ENCODE results near the gene VPS26B.

VPS26B gene

DNA sequence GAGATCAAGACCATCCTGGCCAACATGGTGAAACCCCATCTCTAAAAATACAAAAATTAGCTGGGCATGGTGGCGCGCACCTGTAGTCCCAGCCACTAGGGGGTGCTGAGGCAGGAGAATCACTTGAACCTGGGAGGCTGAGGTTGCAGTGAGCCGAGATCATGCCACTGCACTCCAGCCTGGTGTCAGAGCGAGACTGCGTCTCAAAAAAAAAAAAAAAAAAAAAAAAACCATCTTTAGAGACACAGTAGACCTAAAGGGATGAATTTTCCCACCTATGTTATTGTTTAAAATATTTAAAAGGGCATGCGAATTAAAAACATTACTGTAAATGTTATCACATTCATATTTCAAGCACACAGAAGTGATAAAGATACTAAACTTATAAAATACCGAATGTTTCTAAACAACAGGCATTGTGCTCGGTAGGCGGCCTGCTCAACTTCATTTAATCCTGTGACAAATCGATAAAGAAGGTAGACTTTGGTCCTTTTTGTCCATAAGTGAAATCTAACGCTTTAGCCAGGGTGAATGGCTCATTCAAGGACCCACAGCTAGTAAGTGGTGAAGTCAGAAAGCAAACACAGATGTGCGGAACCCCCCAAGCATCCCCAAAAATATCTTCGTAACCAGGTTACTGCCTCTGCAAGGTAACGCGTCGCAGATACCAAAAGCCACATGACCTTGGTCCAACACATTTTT, 16.8 kb upstream of the VPS26B start:
- DNase-seq (peak; percentile 70), ATAC-seq (ENCODE audit: insufficient read depth, low read depth) (peak; percentile 63; the same call in 1 of the 3 replicates)

GRCh38 chr11:134215836-134216235, 8.6 kb upstream of the VPS26B start:
- ATAC-seq (ENCODE audit: insufficient read depth, low read depth) (no peak), DNase-seq (no peak)
- TF ChIP-seq EZH2 (IDR thresholded peaks at IDR 0.05; ENCODE audit: borderline replicate concordance, low read depth, low read length, severe bottlenecking) = no peak
- TF ChIP-seq, protein P1, sequence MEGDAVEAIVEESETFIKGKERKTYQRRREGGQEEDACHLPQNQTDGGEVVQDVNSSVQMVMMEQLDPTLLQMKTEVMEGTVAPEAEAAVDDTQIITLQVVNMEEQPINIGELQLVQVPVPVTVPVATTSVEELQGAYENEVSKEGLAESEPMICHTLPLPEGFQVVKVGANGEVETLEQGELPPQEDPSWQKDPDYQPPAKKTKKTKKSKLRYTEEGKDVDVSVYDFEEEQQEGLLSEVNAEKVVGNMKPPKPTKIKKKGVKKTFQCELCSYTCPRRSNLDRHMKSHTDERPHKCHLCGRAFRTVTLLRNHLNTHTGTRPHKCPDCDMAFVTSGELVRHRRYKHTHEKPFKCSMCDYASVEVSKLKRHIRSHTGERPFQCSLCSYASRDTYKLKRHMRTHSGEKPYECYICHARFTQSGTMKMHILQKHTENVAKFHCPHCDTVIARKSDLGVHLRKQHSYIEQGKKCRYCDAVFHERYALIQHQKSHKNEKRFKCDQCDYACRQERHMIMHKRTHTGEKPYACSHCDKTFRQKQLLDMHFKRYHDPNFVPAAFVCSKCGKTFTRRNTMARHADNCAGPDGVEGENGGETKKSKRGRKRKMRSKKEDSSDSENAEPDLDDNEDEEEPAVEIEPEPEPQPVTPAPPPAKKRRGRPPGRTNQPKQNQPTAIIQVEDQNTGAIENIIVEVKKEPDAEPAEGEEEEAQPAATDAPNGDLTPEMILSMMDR (IDR thresholded peaks at IDR 0.05; ENCODE audit: borderline replicate concordance, extremely low read depth, low read length, poor library complexity, severe bottlenecking) = no peak
- Histone ChIP-seq H3K27ac (ENCODE audit: low read length) (no peak overlapping the region; the same call in 1 of the 2 replicates), H2AFZ (ENCODE audit: low read depth, low read length) (no peak overlapping the region), H3K4me1 (ENCODE audit: insufficient read depth, low read length) (peaks cover 41% of the 10 kb centered on the region), H3K79me2 (ENCODE audit: insufficient read depth, low read length) (peaks cover 100% of the 10 kb centered on the region), H3K4me3 (ENCODE audit: low read depth in 1 of 2, low read length in 2 of 2) (no peak overlapping the region), H4K20me1 (ENCODE audit: insufficient read depth, low read length) (peaks cover 75% of the 10 kb centered on the region), H3K27me3 (ENCODE audit: insufficient read depth, low read length, poor library complexity) (no peaks in the 10 kb centered on the region), H3K36me3 (ENCODE audit: insufficient read depth, low read length) (peaks cover 98% of the 10 kb centered on the region), H3K9ac (ENCODE audit: low read depth, low read length) (no peak overlapping the region), H3K9me3 (ENCODE audit: insufficient read depth, low read length, severe bottlenecking) (no peaks in the 10 kb centered on the region), H3K4me2 (ENCODE audit: insufficient read depth, low read length) (peak overlapping the region; percentile 23; the same call in 1 of the 2 replicates)

More for the DNA sequence above, 16.8 kb upstream of the VPS26B start:
- peaks cover 33% of the 10 kb centered on the region for H4K20me1 ChIP-seq (ENCODE audit: insufficient read depth, low read length)
- no peaks in the 10 kb centered on the region for H3K4me1 ChIP-seq (ENCODE audit: insufficient read depth, low read length)
- peaks cover 55% of the 10 kb centered on the region for H3K79me2 ChIP-seq (ENCODE audit: insufficient read depth, low read length)
- no peak overlapping the region for H3K27ac ChIP-seq (ENCODE audit: low read length)
- H3K4me3 ChIP-seq (ENCODE audit: low read depth in 1 of 2, low read length in 2 of 2) = no peak overlapping the region
- H2AFZ ChIP-seq (ENCODE audit: low read depth, low read length) = no peak overlapping the region
- H3K9ac ChIP-seq (ENCODE audit: low read depth, low read length) = no peak overlapping the region
- no peak for TF ChIP-seq EZH2 (IDR thresholded peaks at IDR 0.05; ENCODE audit: borderline replicate concordance, low read depth, low read length, severe bottlenecking)
- TF ChIP-seq, protein P1 (IDR thresholded peaks at IDR 0.05; ENCODE audit: borderline replicate concordance, extremely low read depth, low read length, poor library complexity, severe bottlenecking) = peak; percentile 61
- no peak overlapping the region for H3K4me2 ChIP-seq (ENCODE audit: insufficient read depth, low read length)
- H3K27me3 ChIP-seq (ENCODE audit: insufficient read depth, low read length, poor library complexity) = no peaks in the 10 kb centered on the region
- peaks cover 100% of the 10 kb centered on the region for H3K36me3 ChIP-seq (ENCODE audit: insufficient read depth, low read length)
- no peaks in the 10 kb centered on the region for H3K9me3 ChIP-seq (ENCODE audit: insufficient read depth, low read length, severe bottlenecking)

DNA sequence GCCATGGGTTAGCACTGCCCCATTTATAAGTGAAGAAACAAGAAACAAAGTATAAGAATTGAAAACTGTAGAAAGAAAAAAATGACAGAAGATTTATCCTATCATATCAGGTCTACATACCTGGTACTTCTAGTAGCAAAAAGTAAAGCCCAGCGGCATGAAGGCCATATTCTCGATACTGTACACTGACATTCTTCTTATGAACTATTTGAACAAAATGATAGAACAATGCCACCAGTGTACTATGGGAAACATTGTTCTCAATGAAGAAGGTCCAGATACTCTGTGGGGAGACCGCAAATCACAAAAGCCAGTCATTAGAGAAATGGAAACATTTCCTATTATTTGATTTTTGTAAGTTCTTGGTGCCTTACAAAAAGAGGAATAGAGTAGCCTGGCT, 7.7 kb upstream of the VPS26B start:
- Histone ChIP-seq H3K9ac (ENCODE audit: low read depth, low read length) (no peak overlapping the region), H3K27ac (ENCODE audit: low read length) (no peak overlapping the region), H3K4me3 (ENCODE audit: low read depth in 1 of 2, low read length in 2 of 2) (no peak overlapping the region), H3K36me3 (ENCODE audit: insufficient read depth, low read length) (peaks cover 94% of the 10 kb centered on the region), H3K27me3 (ENCODE audit: insufficient read depth, low read length, poor library complexity) (no peaks in the 10 kb centered on the region), H3K4me2 (ENCODE audit: insufficient read depth, low read length) (peak overlapping the region; percentile 23; the same call in 1 of the 2 replicates), H4K20me1 (ENCODE audit: insufficient read depth, low read length) (peaks cover 73% of the 10 kb centered on the region), H3K9me3 (ENCODE audit: insufficient read depth, low read length, severe bottlenecking) (no peaks in the 10 kb centered on the region), H3K4me1 (ENCODE audit: insufficient read depth, low read length) (peaks cover 51% of the 10 kb centered on the region), H3K79me2 (ENCODE audit: insufficient read depth, low read length) (peaks cover 100% of the 10 kb centered on the region), H2AFZ (ENCODE audit: low read depth, low read length) (no peak overlapping the region)
- DNase-seq (no peak), ATAC-seq (ENCODE audit: insufficient read depth, low read depth) (no peak)
- TF ChIP-seq, protein P1 (IDR thresholded peaks at IDR 0.05; ENCODE audit: borderline replicate concordance, extremely low read depth, low read length, poor library complexity, severe bottlenecking) = no peak
- TF ChIP-seq EZH2 (IDR thresholded peaks at IDR 0.05; ENCODE audit: borderline replicate concordance, low read depth, low read length, severe bottlenecking) = no peak
